GM21381 (cell line): ENCODE data around the gene BIN1.

ENCODE experiments used
- ATAC-seq: cut with Tn5 transposase; IDR thresholded peaks from one replicate; pipeline ENCODE4 v1.9.1; 2021; ENCODE audit warnings: mild to moderate bottlenecking, moderate library complexity; ENCODE audit not compliant: unreplicated experiment

Gene BIN1

DNA sequence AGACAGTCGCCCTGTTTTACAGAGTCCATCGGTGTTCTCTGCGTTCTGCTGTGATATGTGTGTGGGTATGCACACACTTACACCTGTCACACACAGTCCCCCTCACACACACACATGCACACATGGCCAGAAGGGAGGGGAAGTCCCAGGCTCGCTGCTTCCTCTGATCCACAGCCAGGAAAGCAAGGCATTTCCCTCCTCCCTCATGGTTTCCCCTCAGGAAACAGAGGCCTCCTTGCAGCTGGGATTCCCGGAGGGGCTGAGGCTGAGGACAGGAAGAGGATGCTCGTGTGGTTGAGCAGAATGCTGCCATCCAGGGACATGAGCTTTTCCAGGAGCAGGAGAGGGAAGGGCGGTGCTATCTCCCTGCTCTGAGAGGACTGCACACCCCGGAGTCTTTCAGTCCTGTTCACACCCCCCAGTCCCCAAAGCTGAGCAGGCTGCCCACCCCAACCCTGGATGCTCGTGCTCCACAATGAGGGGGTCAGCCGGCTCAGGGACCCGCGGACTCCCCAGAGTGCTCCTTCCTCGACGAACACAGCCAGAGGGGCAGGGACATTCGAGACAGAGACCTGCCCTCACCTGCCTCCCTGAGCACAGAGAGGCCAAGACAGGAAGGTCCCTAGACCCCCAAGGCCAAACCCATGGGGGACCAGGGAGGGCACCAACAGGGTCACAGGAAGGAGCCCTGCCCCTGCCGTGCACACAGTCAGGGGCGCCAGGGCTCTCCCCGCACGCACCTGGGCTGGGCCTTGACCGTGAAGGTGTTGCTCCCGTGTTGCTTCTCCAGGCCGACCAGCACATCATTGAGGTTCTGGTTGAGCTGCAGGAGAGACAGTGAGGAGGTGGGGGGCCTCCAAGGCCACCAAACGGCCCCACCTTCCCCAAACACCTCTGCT lies 45.3 kb downstream of the BIN1 start:
- ATAC-seq = no peak

DNA sequence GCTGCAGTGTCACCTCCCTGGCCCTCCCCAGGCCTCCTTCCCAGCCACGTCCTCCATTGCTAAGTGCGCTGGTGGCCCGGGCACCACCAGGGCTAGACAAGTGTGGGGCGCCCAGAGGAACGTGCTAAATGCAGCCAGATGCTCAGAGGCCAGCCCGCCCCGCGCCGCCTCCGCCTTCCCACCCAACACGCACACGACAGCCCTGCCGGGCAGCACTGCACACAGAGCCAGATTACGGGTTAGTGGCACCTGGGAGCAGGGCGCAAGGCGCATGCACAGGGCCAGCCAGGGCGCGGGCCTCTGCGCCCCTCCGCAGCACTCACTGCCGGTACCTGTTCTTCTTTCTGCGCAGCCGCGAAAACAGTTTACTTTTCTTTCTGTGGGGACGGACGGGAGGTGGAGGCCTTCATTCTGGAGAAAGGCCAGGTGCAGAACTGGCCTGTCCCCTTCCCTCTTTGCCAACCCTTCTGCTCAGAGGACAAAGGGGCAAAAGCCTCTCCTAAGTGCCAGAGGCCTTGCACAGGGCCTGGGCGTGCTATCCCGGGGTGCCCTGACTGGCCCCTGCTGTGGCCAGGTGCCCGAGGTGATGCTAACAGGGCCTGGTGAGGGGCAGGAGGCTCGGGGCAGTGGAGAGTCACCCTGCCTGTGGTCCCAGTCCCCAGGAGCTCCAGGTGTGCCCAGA lies 46.5 kb downstream of the BIN1 start:
- no peak for ATAC-seq

DNA sequence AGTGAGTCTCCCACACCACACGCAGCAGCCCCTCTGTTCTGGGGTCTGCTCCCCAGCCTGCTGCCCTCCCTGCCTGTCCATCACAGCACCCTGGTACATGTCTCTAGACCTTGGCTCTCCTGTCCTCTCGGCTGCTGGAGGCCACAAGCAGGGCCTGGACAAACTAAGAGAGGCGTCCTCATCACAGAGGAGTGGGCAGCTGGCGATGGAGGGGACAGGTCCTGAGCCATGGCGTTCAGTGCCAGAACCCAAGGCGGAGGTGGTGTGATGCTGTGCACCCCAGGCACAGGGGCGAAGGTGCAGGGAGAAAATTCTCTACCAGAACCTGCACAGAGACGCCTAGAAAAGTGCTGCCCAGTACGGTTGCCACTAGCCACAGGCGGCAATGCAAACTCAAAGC lies 47.4 kb downstream of the BIN1 start:
- no peak for ATAC-seq

DNA sequence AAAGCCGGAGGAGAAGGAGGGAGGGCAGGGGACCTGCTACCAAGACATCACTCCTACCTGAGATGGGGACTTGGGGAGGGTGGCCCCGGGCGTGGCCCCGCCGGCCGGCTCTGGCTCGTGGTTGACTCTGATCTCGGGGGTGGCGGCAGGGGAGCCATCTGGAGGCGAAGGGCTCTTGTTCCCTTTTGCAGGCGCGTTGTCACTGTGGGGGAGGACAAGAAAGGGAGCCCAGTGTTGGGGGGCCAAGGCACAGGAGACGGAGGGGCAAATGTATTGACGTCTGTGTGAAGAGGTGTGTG lies 48.1 kb downstream of the BIN1 start:
- ATAC-seq = no peak

DNA sequence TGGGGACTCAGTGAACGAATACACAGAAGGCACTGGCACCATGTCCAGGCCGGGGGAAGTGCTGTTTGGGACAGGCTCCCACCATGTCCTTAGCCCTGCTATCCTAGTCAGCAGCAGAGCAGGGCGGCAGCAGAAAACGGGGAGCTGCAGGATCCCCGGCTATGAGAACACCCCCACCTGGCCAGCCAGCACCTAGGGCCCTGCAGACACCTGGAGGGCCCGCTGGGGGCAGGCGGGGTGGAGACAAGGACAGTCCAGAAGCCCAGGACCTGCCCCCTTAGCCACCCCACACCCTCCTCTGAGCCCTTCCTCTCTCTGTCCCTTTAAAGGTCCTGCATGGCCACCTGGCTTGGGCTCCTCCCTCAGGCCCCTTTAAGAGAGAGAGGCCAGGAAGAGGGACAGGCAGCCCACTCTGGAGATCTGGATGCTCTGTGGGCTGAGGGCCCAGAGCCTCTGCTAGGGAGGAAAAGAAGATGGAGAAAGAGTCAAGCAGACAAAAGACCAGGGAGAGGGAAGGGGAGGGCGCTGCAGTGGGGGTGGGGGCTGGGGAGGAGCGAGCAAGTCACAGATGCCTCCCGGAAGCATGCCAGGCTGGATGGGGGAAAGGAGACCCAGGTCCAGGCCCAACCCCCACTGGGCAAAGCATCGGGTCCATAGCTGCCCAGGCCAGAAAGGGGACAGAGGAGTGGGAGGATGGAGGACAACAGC lies 48.6 kb downstream of the BIN1 start:
- no peak for ATAC-seq

DNA sequence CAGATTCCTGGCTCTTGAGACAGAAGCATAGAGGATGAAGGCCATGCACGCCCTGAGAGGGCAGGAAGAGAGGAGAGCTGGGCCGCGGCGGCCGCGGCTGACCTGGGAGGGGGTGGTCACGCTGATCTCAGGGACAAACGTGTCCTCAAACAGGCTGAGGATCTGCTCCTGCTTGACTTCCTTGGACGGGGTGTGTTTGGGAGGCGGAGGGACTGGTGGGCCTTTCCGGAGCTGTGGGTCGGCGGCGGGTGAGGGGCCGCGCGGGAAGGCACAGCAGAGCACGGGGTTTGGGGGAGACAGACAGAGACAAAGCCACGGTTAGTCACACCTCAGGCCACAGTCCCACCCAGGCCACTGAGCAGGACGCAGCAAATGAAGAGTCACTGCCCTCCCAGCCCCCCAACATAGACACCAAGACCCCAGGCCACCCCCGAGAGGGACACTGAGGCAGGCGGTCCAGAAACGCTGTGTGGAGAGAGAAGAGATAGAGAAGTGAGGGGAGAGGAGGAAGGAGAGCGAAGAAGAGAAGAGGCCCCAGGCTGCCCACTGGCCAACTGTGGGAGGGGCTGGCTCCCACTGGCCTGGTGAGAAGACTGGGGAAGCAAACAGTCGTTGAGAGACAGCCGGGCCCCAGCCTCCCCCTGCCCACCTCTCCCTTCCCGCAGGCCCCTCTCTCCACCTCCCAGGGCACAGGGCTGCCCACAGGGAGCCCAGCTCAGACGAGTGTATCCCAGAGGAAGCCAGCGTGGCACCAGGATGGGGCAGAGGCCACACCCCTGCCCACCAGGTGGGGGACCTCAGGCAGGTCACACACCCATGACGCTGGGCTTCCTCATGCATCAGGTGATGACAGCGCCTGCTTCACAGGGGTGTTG lies 49.3 kb downstream of the BIN1 start:
- no peak for ATAC-seq

DNA sequence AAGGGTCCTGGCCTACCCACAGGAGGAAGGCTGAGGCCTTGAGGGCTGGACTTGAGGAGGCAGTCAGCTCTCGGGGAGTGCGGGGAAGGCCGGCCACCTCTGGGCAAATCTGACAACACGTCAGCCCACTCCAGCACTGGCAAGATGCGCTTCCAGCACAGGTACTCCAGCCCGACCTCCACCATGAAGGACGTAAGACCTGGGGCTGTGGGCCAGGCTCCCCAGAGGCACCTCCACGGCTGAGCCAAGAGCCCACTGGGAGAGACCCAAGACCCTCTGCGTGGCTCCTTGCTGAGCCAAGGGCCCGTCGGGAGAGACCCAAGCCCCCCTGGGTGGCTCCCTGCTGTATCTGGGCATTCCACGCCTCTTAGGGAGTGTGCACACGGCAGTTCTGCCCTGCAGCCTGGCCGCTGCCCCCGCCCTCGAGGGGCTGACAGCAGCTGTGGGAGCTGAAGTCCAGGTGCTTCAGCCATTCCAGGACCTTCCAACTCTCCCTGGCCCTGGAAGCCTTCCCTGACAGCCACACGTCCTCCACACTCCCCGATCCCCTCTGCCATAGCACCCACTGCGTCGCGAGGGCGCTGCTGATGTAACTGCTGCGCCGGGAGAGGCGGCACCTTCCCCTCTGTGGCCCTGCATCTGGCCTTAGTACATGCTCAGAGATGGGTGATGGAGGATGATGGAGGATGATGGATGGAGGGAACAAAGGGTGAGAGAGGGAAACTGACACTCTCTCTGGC lies 50.2 kb downstream of the BIN1 start:
- no peak for ATAC-seq

DNA sequence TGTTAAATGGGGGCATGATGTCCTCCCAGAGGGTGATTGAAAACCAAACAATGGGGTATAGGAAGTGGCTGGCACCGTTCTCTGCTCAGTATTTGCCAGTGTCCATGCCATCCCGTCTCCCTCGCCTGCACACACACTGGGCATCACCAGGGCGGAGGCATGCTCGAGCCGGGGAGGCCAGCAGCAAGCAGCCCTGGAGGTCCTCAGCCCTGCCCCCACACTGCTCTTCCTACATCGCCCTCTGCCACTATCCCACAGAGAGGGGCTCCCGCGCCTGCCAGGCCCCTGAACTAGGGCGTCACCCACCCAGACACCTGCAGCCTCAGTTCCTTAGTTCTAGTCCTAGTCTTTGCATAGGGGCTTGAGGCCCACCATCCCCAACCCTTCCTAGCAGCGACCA lies 50.9 kb downstream of the BIN1 start:
- no peak for ATAC-seq

DNA sequence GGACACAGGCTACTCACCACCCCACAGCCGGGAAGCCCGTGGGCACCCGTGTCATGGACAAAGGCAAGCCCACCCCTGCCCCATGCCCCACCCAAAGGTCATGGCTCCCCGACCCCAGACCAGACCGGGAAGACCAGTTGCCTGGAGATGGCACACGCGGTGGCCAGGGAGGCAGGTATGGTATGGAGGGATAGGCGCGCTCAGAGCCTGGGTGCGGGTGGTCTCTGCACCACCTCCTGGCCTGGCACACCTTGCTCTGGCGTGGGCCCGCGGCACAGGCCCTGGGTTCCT lies 51.2 kb downstream of the BIN1 start:
- ATAC-seq = no peak

DNA sequence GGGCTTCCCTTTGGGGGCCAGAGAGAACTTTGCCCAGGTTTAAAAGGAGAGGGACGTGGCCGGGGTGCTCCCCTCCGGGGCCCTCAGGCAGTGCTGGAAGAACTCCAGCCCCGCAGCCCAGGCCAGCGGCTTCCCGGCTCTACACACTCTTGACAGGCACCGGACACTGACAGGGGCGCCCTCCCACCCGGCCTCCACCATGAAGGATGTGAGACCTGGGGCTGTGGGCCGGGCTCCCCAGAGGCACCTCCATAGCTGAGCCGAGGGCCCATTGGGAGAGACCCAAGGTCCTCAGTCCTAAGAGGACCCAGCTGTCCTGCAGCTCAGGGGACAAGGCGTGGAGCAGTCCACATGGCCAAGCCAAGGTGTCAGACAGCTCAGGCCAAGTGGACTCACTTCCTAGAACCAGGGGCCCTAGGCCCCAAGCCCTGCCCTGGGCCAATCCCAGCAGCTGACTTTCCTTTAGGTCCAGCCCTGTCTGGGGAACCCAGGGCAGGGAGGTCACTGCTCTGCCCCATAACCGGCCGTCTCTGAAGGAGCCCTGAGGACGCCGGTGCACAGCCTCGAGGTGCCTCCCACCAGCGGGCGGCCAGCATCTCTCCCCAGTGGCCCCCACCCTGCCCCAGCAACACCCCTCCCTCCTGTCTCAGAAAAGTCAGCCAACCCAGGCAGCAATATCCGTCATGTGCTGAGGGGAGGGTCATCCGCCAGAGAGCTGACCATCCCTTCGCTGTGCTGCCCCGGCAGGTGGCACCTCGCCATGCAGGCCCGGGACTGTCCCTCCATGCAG lies 51.8 kb downstream of the BIN1 start:
- ATAC-seq = no peak

DNA sequence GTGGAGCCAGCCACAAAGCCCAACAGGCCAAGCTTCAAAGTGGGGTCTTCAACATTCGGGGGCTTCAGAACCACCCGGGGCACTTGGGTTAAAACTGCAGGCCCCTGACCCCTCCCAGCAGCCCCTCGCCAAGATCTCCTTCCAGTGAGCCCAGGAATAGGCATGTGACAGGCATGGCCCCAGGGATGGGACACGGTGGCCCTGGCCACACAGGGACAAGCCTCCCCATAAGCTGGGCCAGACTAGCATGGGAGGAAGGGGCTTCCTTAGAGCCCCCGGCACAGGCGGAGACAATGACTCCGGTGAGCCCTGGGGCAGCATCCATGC lies 52.4 kb downstream of the BIN1 start:
- ATAC-seq = no peak

DNA sequence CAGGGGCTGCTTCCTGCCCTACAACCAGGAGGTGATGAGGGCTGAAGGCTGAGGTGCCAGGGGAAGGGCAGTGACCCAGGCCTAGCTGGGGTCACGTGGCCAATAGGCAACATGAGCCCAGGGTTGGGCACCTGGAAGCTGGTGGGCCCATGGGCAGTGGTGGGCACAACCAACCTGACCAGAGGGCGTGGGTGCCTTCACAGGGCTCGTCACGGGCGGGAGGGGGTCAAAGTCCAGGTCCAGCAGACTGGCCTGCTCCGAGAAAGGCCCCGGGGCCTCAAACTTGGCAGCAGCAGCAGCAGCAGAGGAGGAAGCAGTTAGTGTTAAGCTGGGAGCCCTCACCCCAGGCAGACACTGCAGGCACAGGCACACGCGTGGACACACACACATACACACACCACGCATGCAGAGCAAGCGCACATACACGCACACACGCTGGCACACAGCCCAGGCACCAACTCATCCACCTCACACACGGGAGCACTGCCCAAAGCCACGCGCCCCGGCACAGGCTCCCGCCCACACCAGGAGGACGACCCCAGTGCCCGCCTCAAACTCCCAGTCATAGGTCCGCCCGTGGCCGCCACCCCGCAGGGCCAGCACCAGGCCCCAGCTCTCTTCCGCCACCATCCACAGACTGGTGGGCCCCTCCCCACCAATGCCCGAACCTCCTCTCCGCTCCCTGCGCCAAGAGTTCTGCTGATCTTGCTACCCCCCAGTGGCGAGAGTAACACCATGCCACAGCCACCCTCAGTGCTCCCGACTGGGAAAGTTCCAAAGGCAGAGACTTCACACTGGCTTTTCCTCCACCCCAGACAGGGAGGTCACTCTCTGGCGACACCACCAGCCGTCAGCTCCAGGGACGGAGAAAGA lies 53.0 kb downstream of the BIN1 start:
- no peak for ATAC-seq

DNA sequence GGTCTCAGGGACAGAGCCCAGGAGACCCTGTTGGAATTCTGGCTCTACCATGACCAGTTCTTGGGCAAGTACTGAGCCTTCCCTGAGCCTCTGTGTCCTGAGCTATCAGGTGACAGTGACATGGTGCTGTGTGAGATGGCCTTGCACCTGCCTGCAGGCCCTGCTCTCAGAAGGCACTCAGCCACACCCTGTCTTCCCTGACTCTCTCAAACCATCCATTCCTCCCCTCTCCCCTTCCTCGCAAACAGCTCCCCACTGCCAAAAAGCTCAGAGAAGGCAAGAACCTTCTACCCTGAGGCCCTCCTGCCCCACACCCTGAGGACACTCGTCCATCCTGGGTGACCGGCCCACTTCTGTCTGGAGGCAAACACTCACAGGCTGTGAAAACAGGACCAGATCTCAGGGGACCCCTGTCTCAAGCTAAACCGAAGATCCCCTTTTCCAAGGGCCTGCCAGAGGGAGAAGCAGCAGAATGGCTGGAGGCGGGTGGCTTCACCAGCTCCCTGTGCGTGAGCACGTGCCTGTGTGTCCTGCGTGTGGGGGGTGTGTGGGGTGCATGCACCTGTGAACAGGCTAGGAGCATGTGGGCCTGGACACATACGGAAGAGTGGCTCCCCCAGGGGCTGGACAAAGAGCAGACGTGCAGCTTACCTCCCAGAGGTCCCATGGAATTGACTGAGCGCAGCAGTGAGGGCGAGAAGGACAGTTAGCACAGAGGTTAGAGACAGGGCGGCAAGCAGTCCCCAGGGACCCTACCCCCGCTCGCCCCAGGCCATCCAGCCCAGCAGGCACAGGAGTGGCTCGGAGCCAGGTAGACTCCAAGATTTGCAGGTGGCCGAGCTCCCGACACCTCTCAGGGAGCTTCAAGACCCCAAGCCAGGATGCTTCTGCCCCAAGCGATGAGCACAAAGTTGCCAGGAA lies 53.9 kb downstream of the BIN1 start:
- no peak for ATAC-seq

DNA sequence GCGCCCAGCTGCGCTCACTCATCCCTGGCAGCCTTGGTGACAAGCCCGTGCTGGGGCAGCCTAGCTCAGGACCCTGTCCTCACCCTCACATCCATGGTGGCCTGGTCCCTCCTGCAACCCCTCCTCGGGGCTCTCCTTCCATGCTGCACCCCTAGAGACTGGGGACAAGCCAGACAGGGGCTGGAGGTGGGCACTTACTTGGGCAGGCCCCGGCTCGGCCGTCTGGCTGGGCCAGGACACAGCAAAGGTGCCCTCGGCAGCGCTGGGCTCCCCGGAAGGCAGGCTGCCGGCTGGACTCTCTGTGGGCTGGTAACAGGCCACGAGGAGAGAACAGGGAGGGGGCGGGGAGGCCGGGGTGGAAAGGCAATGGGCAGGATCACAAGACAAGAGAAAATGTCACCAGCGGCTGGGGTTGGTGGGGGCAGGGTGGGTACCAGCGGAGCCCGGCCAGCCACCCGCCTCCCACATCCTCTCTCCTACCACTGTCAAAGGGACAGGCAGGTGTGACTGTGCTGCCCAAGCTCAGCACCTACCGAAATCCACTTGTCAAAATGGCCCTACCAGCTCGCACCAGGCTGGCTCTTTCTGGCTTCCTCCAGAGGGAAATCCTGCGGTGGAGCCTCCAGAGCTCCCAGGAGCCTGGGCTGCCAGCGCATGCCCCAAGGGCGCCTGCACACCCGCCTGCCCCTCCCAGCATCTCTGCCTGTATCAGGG lies 54.7 kb downstream of the BIN1 start:
- ATAC-seq = no peak

DNA sequence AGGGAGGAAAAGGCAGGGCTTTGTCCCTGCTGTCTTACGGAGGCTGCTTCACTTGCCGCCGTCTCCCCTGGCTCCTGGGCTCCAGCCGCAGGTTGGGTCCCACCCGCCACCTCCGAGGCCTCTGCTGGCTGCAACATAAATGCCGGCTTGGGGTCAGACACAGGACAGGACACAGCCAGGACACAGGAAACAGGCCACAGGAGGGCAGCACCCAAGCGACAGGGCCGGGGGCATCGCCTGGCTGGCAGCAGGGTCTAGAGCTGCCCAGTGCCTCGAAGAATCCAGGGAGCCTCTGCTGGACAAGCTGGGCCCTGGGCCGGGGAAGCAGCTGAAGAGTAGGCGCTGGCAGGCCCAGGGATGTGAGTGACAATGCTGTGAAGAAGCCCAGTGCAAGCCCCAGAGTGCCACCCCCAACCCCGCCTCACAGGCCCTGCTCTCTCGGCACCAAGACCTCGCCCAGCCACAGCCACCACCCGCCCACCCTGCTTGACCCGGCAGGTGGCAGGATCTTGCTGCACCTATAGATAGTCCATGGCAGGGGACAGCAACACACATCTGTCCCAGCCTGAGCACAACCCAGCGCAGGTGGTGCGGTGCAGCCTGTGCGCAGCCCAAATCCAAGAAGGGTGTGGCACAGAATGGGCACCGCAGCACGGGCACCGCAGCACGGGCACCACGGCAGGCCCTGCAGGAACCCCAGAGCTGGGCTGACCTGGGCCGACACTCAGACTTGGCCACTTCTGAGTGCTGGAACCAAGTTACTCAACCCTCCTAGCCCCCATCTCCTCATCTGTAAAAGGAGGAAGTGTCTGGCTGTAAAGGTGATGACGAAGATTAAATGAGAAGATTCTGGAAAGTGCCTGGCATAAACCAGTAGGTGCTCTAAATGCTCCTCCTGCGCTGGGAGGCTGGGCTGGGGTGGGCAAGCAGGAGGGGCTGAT lies 55.6 kb downstream of the BIN1 start:
- no peak for ATAC-seq

DNA sequence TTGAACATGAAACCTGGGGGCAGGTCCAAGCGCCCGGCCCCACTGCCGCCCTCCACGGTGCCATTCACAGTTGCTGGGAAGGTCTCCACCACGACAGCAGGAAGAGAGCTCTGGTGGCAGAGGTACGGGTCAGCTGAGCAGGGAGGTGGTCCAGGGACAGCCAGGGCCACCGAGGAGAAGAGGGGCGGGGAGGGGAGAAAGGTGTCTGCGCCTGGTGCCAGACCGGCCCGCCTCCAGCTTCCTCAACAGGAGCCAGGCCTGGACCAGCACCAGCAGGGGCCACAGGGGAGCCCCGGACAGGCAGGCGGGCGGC lies 56.2 kb downstream of the BIN1 start:
- no peak for ATAC-seq
